Memory B cell (primary cell): ENCODE measurements around the gene EFCAB13.
"Not testable (repeated sequence)": the region's sequence is repeated elsewhere in the genome, so short reads cannot be mapped to it uniquely, and the experiment has no call there.

Experiments
- ATAC-seq: fragments of 150-1000 bp; cut with Tn5 transposase; 2 replicates; pipeline ENCODE4 v1.10.0; 2021; ENCODE audit warnings: low read depth, mild to moderate bottlenecking, moderate library complexity
- DNase-seq, 2 donors: peaks; one replicate each; pipeline ENCODE4 v3.0.0; 2022; ENCODE audit warnings: low spot score in 2 of 2
- H3K27ac Mint-ChIP-seq: one replicate; pipeline ENCODE4 v1.8.0; 2022; ENCODE audit warnings: mild to moderate bottlenecking, moderate library complexity, mixed read lengths
- H3K27me3 Mint-ChIP-seq: one replicate; pipeline ENCODE4 v1.8.0; 2022; ENCODE audit warnings: mixed read lengths
- H3K36me3 Mint-ChIP-seq: one replicate; pipeline ENCODE4 v1.8.0; 2022; ENCODE audit warnings: mild to moderate bottlenecking, mixed read lengths
- H3K4me1 Mint-ChIP-seq: one replicate; pipeline ENCODE4 v1.8.0; 2022; ENCODE audit warnings: mixed read lengths
- H3K4me3 Mint-ChIP-seq: one replicate; pipeline ENCODE4 v1.8.0; 2022; ENCODE audit warnings: mild to moderate bottlenecking, moderate library complexity, mixed read lengths
- H3K9me3 Mint-ChIP-seq: one replicate; pipeline ENCODE4 v1.8.0; 2022; ENCODE audit warnings: mixed read lengths

EFCAB13 gene

GRCh38 chr17:47472073-47472472 lies 148.3 kb downstream of the EFCAB13 start:
- not testable (repeated sequence) for H3K4me1 Mint-ChIP-seq, ATAC-seq, DNase-seq, H3K4me3 Mint-ChIP-seq, H3K27me3 Mint-ChIP-seq, H3K36me3 Mint-ChIP-seq, H3K9me3 Mint-ChIP-seq, H3K27ac Mint-ChIP-seq
